NB4 (cell line): ENCODE results near the gene MRPL47.

Source experiments
- DNase-seq: peaks from one replicate; pipeline ENCODE4 v3.0.0; 2010; ENCODE audit warnings: low read depth
- H3K4me3 ChIP-seq: one replicate; pipeline ENCODE4 v1.5.1; 2011; ENCODE audit warnings: mild to moderate bottlenecking, low read depth, low read length, moderate library complexity
- CTCF ChIP-seq: IDR thresholded peaks from one replicate; pipeline ENCODE4 v1.5.1; 2012; ENCODE audit warnings: low read depth, low read length
- MAX ChIP-seq: IDR thresholded peaks from 2 replicates; pipeline ENCODE4 v1.6.1; 2011; ENCODE audit warnings: low read depth, low read length
- MYC ChIP-seq: IDR thresholded peaks from 2 replicates; pipeline ENCODE4 v1.6.1; 2011; ENCODE audit warnings: low read depth, low read length
- POLR2A ChIP-seq: IDR thresholded peaks from 2 replicates; pipeline ENCODE4 v1.6.1; 2011; ENCODE audit warnings: mild to moderate bottlenecking; ENCODE audit not compliant: insufficient read length; ENCODE audit errors: extremely low read depth

MRPL47 gene

DNA sequence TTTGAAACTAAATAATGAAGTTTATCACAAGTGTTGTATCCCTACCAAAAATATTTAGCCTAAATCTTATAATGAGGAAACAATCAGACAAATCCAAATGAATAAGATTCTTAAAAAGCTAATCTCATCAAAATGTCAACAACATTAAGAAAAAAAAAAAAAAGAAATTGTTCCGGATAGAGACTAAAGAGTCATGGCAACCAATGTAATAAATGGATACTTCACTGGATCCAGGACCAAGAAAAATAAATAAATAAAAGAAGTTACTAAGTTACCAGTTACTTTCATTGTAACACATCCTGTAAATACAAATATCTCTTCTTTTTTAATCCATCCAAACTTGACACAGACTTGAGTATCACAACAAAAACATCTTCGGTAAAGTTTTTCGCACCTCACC lies 607 bp downstream of the MRPL47 start:
- TF ChIP-seq MAX (no peak), POLR2A (no peak), CTCF (no peak), MYC (no peak)
- no peak for DNase-seq
- H3K4me3 ChIP-seq: peak overlapping the region; percentile 97

- DNase-seq: peak; percentile 44
- no peak for TF ChIP-seq CTCF
- TF ChIP-seq MAX: no peak
- no peak for TF ChIP-seq MYC
- no peak for TF ChIP-seq POLR2A
- H3K4me3 ChIP-seq: peak overlapping the region; percentile 97
These were observed 1.1 kb downstream of the MRPL47 start for GRCh38 chr3:179603321-179603720.

- no peak for TF ChIP-seq MYC
- TF ChIP-seq POLR2A: no peak
- no peak for TF ChIP-seq MAX
- no peak for TF ChIP-seq CTCF
- no peak overlapping the region for H3K4me3 ChIP-seq
- DNase-seq: no peak
These were observed 4.9 kb downstream of the MRPL47 start for GRCh38 chr3:179599531-179599930.

DNA sequence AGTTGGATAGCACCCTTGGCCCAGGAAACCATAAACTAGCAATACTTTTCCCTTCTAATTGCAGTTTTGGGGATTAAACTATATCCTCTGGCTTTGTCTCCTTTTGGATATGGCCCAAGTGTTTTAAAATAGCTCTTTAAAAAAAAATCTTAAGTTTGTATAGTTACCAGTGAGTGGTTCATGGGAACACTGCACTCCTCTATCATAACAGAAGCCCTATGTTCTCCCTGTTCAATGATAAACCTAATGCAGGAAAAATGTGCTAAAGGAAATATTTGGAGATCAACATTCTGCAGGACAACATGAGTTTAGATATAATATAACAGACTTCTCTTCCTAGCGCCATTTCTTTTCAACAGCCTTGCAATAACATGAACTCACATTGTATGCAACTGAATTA lies 13.1 kb downstream of the MRPL47 start:
- DNase-seq: no peak
- H3K4me3 ChIP-seq: no peak overlapping the region
- TF ChIP-seq MYC: no peak
- no peak for TF ChIP-seq POLR2A
- no peak for TF ChIP-seq CTCF
- no peak for TF ChIP-seq MAX

DNA sequence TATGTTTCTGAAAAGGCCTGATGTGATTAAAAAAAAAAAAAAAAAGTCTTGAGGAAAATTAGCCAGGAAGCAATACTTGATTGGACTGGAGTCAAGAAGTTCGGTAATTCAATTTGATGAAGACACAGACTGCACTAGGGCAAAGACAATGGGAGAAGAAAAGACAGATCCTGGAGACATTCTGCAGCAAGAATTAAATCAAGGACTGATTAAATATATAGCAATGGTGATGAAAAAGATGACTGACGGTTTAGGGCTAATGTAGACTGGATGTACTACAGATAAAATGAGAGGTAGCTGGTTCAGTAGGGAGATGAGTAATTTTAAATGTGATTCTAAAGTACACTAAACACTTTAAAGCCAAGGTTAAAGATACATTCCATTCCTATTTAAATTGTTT lies 13.8 kb downstream of the MRPL47 start:
- H3K4me3 ChIP-seq: no peak overlapping the region
- TF ChIP-seq MYC (no peak), MAX (no peak), POLR2A (no peak), CTCF (no peak)

DNA sequence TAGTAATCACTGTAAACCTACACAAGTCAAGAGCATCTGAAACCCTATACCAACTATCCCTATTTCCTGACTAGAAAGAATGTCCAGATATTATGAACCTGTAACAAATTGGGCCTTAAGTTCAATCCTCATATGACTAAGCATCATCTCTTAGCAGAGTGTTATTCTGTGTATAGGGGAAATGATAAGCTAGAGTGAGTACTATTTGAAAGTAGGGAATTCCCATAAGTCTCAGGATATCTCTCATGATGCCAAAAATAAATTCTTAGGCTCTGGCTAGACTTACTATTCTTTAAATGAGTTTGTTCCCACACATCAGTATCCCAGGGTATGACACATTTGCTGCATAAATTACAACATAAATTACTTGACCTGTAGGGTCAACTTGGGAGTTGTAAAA lies 15.3 kb downstream of the MRPL47 start:
- no peak for DNase-seq
- TF ChIP-seq MAX (no peak), CTCF (no peak)
- H3K4me3 ChIP-seq: no peak overlapping the region

More for the DNA sequence above, 13.8 kb downstream of the MRPL47 start:
- no peak for DNase-seq
